Inferior parietal cortex (tissue), 1 donor: ENCODE measurements around the gene RHOD.

Experiments
- DNase-seq: peaks from one replicate; pipeline ENCODE4 v3.0.0-alpha.2; 2016; ENCODE audit errors: extremely low spot score

The RHOD gene, protein sequence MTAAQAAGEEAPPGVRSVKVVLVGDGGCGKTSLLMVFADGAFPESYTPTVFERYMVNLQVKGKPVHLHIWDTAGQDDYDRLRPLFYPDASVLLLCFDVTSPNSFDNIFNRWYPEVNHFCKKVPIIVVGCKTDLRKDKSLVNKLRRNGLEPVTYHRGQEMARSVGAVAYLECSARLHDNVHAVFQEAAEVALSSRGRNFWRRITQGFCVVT

DNA sequence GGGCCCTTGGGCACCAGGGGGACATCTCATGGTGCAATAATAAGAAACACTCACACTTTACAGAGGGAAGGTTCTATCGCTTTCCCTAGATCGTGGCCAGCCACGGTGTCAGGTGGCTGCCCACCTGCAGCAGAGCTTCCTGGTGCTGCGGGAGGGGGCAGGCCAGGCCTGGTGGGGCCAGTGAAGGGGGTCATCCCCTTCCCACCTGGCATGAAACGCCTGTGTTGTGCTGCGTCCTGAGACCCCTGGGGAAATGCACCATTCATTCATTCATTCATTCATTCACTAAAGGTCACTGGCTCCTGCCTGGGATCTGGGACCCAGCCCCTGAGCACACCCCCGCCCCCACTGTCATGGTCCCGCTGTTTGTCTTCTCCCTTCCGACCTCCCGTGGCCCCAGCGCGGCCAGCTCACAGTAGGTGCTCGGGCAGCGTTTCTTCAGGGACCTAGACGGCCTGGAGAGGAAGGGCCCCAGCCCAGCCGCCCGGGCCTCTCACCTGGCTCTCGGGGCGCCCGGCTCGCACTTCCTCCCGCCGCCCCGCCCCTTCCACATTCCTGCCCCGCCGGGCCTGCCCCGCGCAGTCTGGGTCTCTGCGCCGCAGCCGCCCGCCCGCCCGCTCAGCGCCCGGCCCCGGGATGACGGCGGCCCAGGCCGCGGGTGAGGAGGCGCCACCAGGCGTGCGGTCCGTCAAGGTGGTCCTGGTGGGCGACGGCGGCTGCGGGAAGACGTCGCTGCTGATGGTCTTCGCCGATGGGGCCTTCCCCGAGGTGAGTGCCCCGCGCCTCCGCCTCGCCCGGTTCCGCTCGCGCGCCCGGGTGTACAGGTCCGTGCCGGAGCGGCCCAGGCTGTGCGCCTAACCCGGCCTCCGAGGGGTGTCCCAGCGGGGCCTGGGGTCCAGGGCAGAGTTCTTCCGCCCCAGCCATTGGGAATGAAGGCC, at the start of gene RHOD:
RHOD (plus strand) TSS at position 581 of the 938 bp plus-strand sequence; CDS start at position 637, 56 bp downstream.
- DNase-seq = no peak

GRCh38 chr11:67007126-67007525, 49.5 kb upstream of the RHOD start:
- DNase-seq = no peak

DNA sequence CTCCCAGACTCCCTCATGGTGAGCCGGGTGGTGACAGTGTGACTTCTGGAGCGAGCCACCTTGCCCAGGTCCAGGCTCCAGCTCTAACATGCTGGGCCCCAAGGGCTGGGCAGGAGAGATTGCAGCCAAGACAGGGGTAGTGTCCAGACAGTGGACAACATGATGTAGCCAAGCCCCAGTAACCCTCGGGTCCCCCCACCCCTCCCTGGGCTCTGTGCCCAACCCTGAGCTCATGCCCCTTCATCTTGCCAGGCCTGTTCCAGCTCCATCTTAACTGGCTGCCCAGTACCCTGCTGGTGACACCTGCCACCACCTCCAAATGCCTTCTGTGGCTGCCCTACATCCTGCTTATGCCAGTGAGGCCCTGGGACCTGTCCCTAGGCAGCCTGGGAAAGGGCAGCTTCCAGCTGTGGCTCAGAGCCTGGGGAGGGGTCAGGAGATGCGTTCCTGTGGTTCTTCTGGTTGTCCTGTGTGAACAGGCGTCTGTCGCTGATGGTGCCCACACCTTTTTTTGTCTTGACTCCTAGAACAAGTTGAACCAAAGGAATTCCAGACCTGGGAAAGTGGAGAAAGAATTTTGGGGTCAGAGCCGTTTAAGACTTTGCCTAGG, 46.2 kb upstream of the RHOD start:
- DNase-seq = no peak

- no peak for DNase-seq
Observed at GRCh38 chr11:67013511-67014045, 43.1 kb upstream of the RHOD start.

DNA sequence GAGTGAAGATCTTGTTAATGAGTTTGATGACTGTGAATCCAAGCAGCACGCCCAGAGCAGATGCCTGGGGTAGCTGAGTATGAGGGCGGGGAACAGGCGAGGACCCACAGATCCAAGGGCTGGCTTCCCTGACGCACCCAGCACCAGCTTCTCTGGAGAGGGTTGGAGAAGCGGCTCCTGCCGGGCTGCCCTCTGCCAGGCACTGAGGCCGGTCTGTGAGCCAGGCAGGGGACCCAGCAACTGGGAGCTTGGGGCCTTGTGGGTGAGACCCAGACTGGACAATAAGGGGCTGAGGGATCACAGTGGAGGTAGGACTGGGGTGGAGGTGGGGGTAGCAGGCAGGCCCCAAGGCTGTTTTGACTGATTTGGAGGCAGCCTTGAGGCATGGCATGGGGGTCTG, 42.3 kb upstream of the RHOD start:
- no peak for DNase-seq

DNA sequence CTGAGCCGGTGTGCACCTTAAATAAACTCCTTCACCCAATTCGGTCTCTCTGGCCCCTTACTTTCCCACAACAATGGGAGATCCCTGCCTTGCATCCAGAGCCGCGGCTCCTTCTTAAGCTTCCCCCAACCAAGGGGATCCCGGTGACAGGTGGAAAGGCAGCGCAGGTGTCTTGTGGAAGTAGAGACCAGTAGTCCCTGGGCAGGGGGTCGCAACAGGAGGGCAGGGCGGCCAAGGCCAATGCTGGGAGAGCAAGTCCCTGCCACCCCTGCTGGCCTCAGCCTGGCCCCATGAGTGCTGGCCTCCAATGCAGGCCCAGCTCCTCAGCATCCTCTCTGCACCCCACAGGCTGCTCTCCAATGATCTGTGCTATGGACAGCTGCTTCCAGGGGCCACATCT, 41.6 kb upstream of the RHOD start:
- no peak for DNase-seq

GRCh38 chr11:67016550-67016949, 40.1 kb upstream of the RHOD start:
- DNase-seq = no peak

DNA sequence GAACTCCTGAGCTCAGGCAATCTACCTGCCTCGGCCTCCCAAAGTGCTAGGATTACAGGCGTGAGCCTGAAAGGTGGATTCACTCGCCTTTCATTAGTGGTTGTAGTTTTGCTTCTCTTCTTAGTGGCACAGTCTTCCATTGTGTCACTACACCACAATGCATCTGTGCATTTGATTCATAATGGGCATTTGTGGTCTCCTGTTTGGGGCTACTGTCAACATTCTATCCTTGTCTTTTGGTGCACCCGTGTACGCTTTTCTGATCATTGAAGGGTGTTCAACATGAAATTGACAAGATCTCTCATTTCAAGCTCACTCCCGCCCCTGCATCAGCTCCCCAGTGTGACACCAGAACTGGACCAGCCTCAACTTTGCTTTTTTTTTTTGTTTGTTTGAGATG, 35.7 kb upstream of the RHOD start:
- no peak for DNase-seq

DNA sequence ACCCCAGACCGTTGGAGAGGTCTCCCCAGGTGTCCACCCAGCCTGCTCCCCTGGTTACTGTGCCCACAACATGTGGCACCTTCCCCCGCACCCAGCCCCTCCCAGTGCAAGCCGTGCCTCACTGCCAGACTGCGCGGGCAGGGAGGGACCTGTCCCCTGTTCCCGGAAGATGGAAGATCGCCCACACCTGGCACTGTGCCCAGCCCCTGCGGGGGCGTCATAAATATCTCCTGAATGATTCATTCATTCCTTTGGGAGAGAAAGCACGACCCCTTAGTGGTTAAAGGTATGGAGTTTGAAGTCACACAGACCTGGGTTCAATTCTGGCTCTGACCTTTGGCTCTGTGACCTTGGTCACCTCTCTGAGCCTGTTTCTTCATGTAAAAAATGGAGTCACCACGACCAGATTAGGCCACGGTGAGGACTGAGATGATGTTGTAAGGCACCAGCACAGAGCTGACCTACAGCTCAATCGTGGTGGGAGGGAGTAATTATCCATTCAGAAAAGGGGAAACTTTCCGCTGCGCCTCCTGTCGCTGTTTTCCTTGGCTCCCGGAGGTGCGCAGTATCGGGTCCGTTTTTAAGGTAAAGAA, 34.2 kb upstream of the RHOD start:
- DNase-seq = peak; percentile 36

DNA sequence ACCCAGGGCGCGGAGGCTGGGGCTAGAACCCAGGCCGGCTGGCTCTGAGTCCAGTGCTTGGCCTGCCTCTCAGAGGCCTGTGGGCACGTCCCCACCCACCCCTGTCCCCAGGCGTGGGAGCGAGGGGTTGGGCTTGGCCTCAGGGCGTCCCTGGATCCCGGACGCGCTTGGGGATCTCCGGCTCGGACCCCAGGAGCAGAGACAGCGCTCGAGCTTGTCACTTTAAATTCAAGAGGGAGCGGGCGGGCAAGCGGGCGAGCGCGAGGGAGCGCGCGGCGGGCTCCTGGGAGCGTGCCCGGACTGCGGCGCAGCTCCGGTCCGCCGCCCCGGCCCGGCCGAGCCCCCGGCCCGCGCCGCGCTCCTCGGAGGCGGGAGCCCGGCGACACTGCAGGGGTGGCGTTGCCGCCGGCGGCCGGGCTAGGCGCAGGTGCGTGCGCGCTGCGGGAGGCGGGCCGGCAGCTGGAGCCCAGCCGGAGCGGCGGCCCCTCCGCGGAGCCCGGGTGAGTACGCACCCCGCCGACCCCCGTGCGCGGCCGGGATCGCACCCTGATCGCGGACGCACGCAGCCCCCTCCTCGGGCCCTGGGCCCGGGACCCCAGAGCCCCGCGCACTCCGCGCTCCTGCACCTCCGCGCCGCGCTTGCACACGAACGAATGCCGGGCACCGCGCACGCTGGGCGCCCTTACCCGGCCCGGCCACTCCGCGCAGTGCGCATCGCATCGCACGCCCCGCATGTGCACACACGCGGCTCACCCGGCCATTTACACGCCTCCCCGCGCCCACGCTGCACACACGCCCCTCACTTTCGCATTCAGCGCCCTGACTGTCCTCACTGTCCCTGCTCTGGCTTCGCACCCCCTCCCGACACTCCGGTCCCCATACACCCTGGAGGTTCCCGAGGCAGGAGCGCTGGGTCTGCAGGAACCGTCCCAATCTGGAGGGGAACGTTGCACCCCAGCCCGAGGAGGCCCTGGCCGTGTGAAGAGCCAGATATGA, 33.4 kb upstream of the RHOD start, which contains the start of gene SYT12:
SYT12 (plus strand) TSS at position 174 of the 996 bp plus-strand sequence. CDS start 7,011 bp downstream, outside the sequence.
- no peak for DNase-seq

DNA sequence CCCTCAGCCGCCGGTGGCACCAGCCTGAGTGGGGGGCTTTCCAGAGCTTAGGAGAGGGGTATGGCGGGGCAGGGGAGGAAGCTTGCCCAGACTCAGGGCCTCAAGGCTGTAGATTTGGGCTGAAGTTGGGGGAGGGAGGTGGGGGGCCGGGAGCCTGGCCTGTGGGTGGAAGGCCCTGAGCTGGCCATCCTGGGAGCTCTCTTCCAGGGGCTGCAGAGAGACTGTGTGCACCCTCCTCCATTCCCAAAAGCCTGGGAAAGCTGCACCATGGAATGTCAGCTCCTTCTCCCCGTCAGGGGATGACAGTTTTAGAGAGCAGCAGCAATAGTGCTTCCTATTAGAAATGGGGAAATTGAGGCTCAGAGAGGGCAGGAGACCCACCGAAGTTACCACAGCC, 32.7 kb upstream of the RHOD start:
- no peak for DNase-seq

- no peak for DNase-seq
Observed at GRCh38 chr11:67024410-67024809, 32.2 kb upstream of the RHOD start.

DNA sequence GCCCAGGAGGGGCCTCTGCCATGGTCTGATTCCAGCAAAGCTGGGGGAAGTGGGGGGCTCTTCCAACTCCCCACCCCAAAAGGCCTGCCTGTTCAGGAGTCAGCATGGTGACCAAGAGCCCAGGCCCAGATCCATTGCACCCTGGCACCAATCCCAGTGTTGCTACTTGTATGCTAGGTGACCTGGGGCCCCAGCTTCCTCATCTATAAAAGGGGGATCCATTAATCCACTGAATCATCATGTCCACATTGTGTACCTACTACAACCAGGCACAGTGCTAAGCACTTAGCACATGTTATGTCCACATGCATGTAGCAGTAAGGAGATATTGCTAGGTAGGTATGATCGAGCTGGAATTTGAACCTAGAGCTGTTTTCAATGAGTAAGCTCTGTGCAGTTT, 31.7 kb upstream of the RHOD start:
- DNase-seq = no peak

GRCh38 chr11:67025750-67026149, 30.9 kb upstream of the RHOD start:
- no peak for DNase-seq

DNA sequence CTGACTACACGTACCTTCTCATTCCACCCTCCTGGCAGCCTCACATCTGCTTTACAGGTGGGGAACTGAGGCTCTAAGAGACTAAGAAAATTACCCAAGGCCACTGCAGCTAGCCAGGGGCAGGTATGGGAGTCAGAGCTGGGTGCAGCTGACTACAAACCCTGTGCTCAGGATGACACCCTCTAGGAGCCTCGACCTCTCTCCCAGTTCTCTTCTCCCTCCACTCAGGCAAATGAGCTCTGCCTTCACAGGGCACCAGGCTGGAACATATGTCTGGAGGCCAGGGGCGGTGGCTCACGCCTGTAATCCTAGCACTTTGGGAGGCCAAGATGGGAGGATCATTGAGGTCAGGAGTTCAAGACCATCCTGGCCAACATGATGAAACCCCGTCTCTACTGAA, 29.7 kb upstream of the RHOD start:
- DNase-seq = no peak

- DNase-seq = no peak
Observed at GRCh38 chr11:67027483-67027930, 29.1 kb upstream of the RHOD start.

DNA sequence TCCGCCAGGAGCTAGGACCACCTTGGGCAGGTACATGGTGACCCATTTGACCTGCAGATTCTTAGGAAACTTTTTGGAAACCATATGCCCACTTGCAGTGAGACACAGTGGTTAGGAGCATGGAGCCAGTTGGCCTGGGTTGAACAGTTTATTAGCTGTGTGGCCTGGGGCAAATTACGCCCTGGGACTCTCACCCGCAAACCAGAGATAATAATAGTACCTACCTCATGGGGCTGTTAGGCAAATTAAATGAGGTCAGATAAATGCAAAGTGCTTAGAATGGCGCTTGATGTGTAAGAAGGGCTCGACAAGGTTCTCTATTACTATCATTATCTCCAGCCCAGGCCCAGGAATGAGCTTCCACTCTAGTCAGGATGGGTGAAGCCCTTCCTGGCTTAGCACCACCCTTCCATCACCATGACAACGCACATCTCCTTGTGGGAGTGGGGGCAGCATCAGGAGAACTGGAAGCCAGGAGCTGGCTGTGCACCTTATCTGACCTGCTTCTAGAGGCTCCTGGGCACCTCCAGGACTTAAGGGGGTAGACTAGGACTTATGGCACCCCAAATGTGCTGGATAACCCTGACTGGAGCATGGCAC, 28.6 kb upstream of the RHOD start:
- DNase-seq = no peak

DNA sequence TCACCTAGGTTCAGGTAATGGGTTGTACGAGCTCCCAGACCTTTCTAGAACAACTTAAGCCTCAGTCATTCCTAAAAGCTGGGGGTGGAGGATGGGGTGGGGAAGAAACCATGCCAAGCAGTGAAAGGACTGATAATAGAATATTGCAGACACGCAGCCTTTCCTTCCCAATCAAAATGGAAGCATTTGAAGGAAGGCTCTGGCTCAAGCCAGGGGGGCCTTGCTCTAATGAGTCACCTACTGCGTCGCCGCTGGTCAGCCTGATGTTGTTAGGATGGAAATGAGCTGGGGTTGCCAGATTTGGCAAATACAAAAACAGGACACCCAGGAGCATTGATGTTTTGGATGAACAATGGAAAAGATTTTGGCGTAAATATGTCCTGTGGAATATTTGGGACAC, 27.5 kb upstream of the RHOD start:
- DNase-seq = no peak

DNA sequence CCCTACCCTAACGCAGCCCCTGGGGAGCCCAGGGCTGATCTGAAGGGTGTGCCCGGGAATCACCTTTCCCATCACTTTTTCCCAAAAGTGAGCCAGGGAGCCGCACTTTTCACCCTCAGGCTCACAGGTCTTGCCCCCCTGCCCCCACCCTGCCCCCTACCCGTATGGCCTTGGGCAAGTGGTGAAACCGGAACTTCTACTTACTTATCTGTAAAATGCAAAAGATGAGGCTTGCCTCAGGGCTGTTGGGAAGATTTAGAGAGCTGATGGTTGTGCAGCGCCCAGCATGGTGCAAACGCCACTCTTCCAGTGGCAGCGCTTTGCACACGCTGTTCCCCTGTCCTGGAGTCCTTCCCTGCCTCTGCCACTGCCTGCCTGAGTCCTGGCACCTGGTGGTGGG, 25.7 kb upstream of the RHOD start:
- DNase-seq = no peak
